ENCODE data around the gene DST. TPM values are rescaled to one million over a fixed set of nuclear protein-coding genes. Genes with fewer than 3 reads are reported as not detected.
"Not testable (repeated sequence)": the region's sequence is repeated elsewhere in the genome, so short reads cannot be mapped to it uniquely, and the experiment has no call there.

DST gene
- total and polyA plus RNA-seq, 2 donors, result 125 to 818 TPM

DNA sequence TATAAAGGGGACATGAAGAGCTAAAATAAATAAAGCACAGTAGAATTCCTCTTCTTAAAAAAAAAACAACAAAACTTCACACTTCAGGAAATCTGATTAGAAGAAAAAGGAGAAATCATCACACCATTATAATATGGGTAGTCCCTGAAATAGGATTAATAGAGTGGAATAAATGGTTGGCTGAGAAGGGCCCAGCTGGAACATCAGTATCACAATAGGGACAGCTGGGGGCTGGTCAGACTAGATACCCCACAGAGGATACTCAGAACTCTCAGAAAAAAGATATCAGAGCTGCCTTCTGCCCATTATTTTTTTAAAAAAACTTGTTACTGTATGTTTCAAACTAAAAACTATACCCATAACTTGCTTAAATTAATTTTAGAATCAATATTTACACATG is 75.2 kb downstream of the DST start:
- Histone ChIP-seq H3K4me1 (ENCODE audit: insufficient read depth) (no peaks in the 10 kb centered on the region), H3K36me3 (ENCODE audit: insufficient read depth) (peaks cover 1% of the 10 kb centered on the region), H3K4me3 (ENCODE audit: low read depth, low read length) (no peak overlapping the region), H3K27ac (ENCODE audit: low read depth) (no peak overlapping the region)
- DNase-seq (ENCODE audit: extremely low spot score), result no peak

GRCh38 chr6:56562730-56563129 is 80.0 kb downstream of the DST start:
- H3K27ac ChIP-seq (ENCODE audit: low read depth); H3K4me3 ChIP-seq (ENCODE audit: low read depth, low read length); H3K36me3 ChIP-seq (ENCODE audit: insufficient read depth); H3K4me1 ChIP-seq (ENCODE audit: insufficient read depth); DNase-seq (ENCODE audit: extremely low spot score): not testable (repeated sequence)
- WGBS, result 98% methylated on average over 4 of the region's 4 CpGs

- 81% methylated on average over 1 of the region's 1 CpG for WGBS
- no peak for DNase-seq (ENCODE audit: extremely low spot score)
- Histone ChIP-seq H3K4me1 (ENCODE audit: insufficient read depth) (no peaks in the 10 kb centered on the region), H3K27ac (ENCODE audit: low read depth) (no peak overlapping the region), H3K36me3 (ENCODE audit: insufficient read depth) (no peaks in the 10 kb centered on the region), H3K4me3 (ENCODE audit: low read depth, low read length) (no peak overlapping the region)
Measured at GRCh38 chr6:56556751-56557540, 85.7 kb downstream of the DST start.

DNA sequence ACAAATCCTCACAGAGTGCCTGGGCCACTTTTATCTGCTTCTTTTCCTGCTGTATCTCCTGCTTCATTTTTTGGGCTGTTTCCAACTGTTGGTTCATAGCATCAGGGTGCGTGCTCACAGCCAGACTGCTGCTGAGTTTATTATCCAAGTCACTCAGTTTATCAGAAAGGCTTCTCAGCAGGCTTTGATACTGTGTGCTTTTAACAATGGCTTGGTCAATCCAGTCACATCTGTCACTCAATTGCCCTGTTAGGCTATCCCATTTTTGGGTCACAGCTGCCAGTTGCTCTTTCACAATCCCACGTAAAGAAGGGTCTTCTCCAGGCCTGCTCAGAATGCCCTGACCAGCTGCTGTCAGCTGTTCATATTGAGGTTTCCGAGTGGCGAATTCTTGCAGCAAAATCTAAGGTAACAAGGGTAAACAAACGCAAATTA is 87.2 kb downstream of the DST start:
- H3K36me3 ChIP-seq (ENCODE audit: insufficient read depth), result no peaks in the 10 kb centered on the region
- no peak overlapping the region for H3K4me3 ChIP-seq (ENCODE audit: low read depth, low read length)
- 55% methylated on average over 5 of the region's 5 CpGs for WGBS
- H3K4me1 ChIP-seq (ENCODE audit: insufficient read depth), result no peaks in the 10 kb centered on the region
- no peak overlapping the region for H3K27ac ChIP-seq (ENCODE audit: low read depth)
- DNase-seq (ENCODE audit: extremely low spot score), result no peak

- Histone ChIP-seq H3K4me1 (ENCODE audit: insufficient read depth) (no peaks in the 10 kb centered on the region), H3K4me3 (ENCODE audit: low read depth, low read length) (no peak overlapping the region), H3K27ac (ENCODE audit: low read depth) (no peak overlapping the region), H3K36me3 (ENCODE audit: insufficient read depth) (no peaks in the 10 kb centered on the region)
- 90% methylated on average over 7 of the region's 7 CpGs for WGBS
- no peak for DNase-seq (ENCODE audit: extremely low spot score)
Measured at GRCh38 chr6:56552187-56553130, 90.2 kb downstream of the DST start.

DNA sequence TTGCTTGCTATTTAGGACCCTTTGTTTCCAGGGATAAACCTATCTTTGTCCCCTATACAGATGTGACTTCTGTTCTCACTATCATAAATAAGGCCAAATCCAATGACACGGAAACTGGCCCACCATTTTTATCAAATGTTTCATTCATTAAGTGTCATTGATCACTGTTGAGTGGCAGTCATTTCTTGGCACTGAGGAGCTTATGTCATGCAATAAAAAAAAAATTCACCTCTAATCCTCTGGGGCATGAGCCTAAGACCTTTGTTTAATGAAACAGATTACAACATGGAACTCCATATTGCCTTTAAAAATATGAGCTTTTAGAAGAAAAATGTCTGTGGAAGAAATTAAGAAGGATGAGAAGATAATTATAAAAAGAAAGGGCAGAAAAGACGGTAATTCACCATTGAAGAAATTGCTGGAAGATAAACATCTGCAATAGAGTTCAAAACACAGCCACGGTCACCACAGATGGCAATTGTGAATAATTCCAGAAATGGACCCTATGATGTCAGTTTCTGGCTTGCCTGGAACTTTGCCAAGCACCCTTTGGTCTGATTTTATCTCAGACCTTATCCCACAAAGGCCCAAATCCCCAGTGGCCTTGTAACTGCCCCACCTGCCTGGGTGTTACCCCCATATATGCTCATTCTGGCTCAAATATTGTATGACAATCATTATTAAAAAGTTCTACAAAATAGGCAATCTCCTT is 91.1 kb downstream of the DST start:
- Histone ChIP-seq H3K27ac (ENCODE audit: low read depth) (no peak overlapping the region), H3K36me3 (ENCODE audit: insufficient read depth) (no peaks in the 10 kb centered on the region), H3K4me3 (ENCODE audit: low read depth, low read length) (no peak overlapping the region), H3K4me1 (ENCODE audit: insufficient read depth) (no peaks in the 10 kb centered on the region)
- 91% methylated on average over 3 of the region's 3 CpGs for WGBS
- no peak for DNase-seq (ENCODE audit: extremely low spot score)

GRCh38 chr6:56550301-56550700 is 92.4 kb downstream of the DST start:
- Histone ChIP-seq H3K4me1 (ENCODE audit: insufficient read depth) (no peaks in the 10 kb centered on the region), H3K36me3 (ENCODE audit: insufficient read depth) (no peaks in the 10 kb centered on the region), H3K4me3 (ENCODE audit: low read depth, low read length) (no peak overlapping the region), H3K27ac (ENCODE audit: low read depth) (no peak overlapping the region)
- DNase-seq (ENCODE audit: extremely low spot score), result no peak
- WGBS, result 30% methylated on average over 1 of the region's 1 CpG

DNA sequence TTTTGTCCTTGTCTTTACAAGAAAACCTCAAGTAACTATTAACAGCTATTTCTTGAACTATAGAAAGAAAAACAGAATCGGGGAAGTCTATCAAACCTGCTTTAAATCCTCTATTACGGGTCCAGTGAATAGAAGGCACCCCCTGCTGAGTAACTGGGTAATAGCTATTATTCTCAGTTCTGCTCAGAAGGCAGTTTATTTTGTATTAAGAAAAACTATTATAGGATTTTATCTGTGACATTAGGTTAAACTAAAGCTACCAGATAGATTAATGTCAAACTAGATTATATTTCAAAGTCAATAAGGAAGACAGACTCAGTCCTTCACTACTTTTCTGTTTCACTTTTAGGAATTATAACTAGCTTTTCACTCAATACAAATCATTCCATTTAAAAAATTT is 93.7 kb downstream of the DST start:
- H3K36me3 ChIP-seq (ENCODE audit: insufficient read depth), result no peaks in the 10 kb centered on the region
- H3K27ac ChIP-seq (ENCODE audit: low read depth), result no peak overlapping the region
- H3K4me3 ChIP-seq (ENCODE audit: low read depth, low read length), result no peak overlapping the region
- no peak for DNase-seq (ENCODE audit: extremely low spot score)
- 20% methylated on average over 2 of the region's 2 CpGs for WGBS
- no peaks in the 10 kb centered on the region for H3K4me1 ChIP-seq (ENCODE audit: insufficient read depth)

GRCh38 chr6:56547687-56548086 is 95.0 kb downstream of the DST start:
- 85% methylated on average over 1 of the region's 1 CpG for WGBS
- H3K27ac ChIP-seq (ENCODE audit: low read depth), result no peak overlapping the region
- no peaks in the 10 kb centered on the region for H3K4me1 ChIP-seq (ENCODE audit: insufficient read depth)
- no peaks in the 10 kb centered on the region for H3K36me3 ChIP-seq (ENCODE audit: insufficient read depth)
- H3K4me3 ChIP-seq (ENCODE audit: low read depth, low read length), result no peak overlapping the region
- DNase-seq (ENCODE audit: extremely low spot score), result no peak

DNA sequence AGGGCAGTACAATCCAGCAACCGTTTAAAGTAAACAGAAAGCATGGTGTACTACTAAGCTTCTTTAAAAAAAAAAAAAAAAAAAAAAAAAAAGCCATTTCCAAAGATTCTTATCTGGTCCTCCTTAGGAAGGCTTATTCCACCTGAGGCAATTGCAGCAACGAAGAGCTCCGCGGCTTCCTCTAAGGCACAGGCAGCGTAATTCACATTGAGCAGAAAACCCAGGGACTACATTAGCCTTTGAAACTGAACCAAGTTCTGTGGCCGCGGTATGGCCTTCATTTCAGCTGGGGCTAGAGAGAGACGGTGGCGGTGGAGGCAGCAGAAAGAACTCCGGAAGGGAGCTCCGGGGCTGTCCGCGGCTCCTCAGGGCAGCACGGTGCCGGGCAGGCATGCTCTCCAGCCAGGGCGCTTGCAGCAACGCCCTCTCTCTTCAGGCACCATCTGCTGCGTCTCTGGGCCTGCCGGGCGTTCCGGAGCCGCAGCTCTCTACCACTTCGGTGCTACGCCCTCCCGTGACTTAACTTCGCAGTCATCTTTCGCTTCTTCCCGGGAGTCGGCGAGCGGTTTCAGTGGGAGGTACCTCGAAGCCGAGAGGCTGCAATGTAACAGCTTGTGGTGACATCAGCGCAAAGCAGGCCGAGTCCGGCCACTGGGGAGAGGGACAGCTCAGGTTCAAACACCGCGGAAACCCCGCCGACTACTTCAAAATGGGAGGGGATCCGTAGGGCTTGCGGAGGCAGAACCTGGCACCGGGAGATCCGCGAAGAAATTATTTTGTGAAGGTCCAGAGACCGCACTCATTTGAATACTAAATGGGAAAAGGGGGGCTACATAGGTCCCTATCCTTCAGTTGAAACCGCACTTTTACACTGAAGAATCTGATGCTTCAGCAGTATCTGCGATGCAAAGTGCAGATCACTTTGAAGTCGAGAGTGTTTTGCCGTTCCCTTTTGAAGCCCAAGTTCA is 100.0 kb downstream of the DST start:
- Histone ChIP-seq H3K4me1 (ENCODE audit: insufficient read depth) (no peaks in the 10 kb centered on the region), H3K27ac (ENCODE audit: low read depth) (peak overlapping the region; percentile 90), H3K36me3 (ENCODE audit: insufficient read depth) (no peaks in the 10 kb centered on the region), H3K4me3 (ENCODE audit: low read depth, low read length) (peak overlapping the region; percentile 53)
- WGBS, result under 1% methylated on average over 50 of the region's 50 CpGs
- DNase-seq (ENCODE audit: extremely low spot score), result peak; percentile 88

DNA sequence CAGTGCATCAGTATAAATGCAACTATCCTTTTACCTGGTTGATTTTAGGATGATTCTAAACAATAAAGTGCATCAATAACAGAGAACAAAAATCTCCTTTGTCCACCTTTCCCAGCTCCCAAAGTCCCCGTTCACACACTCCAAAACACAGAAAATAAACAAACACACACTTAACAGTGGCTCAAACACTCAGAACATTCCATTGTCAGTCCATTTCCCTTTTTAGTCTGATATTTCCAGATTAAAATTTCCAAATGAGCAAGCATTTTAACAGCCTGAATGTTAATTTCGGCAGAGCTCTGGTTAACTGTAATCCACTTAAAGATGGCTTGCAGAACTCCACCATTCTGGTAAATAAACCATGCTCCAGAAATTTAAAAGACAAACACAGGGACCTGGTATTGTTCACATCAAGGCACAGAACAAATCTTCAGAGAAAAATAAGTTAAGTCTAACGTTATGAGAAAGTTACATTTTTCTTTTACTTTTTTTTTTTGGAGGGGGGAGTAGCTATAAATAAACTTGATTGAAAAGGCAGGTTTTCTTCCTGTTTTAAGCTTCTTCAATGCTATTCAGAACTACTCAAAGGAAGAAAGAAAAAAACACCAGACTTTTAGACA is 100.8 kb downstream of the DST start:
- no peak for DNase-seq (ENCODE audit: extremely low spot score)
- no peaks in the 10 kb centered on the region for H3K4me1 ChIP-seq (ENCODE audit: insufficient read depth)
- 3% methylated on average over 3 of the region's 3 CpGs for whole genome bisulfite sequencing
- H3K36me3 ChIP-seq (ENCODE audit: insufficient read depth), result no peaks in the 10 kb centered on the region
- H3K27ac ChIP-seq (ENCODE audit: low read depth), result peak overlapping the region; percentile 90
- peak overlapping the region; percentile 53 for H3K4me3 ChIP-seq (ENCODE audit: low read depth, low read length)

- Histone ChIP-seq H3K4me1 (ENCODE audit: insufficient read depth) (no peaks in the 10 kb centered on the region), H3K27ac (ENCODE audit: low read depth) (peak overlapping the region; percentile 93), H3K36me3 (ENCODE audit: insufficient read depth) (no peaks in the 10 kb centered on the region), H3K4me3 (ENCODE audit: low read depth, low read length) (peak overlapping the region; percentile 53)
- DNase-seq (ENCODE audit: extremely low spot score), result no peak
- WGBS, result 11% methylated on average over 11 of the region's 11 CpGs
Measured at GRCh38 chr6:56541030-56541600, 101.6 kb downstream of the DST start.
